ENCODE measurements around the gene HAUS5. TPM values are rescaled to one million over a fixed set of nuclear protein-coding genes. Genes with fewer than 3 reads are reported as not detected.

HAUS5 gene
- total and polyA plus RNA-seq, 2 of the 8 experiments (the other 6 are each of a cell fraction or from before 2014, with no cell fraction given): 13.8 to 25.7 TPM

- no peak for TF ChIP-seq RBBP5 (IDR thresholded peaks at IDR 0.05; ENCODE audit: borderline replicate concordance, low read depth, low read length)
- TF ChIP-seq TAF7 (optimal IDR thresholded peaks at IDR 0.05; ENCODE audit: borderline replicate concordance, low read depth, low read length): no peak
- no peak for TF ChIP-seq POU5F1 (IDR thresholded peaks at IDR 0.05; ENCODE audit: low read depth, low read length)
- no peak for TF ChIP-seq KDM4A (IDR thresholded peaks at IDR 0.05; ENCODE audit: low read depth, low read length, severe bottlenecking)
- no peak for TF ChIP-seq CTBP2 (IDR thresholded peaks at IDR 0.05; ENCODE audit: borderline replicate concordance, insufficient read depth, insufficient read length, low read length)
- no peak for TF ChIP-seq JUND (IDR thresholded peaks at IDR 0.05; ENCODE audit: low read length)
Observed at GRCh38 chr19:35628264-35628564, 15.7 kb downstream of the HAUS5 start (continued).
